ENCODE measurements around the gene THSD7A.
A peak's percentile ranks its signal among the peaks of the same experiment; 100 is the strongest.

Gene THSD7A

DNA sequence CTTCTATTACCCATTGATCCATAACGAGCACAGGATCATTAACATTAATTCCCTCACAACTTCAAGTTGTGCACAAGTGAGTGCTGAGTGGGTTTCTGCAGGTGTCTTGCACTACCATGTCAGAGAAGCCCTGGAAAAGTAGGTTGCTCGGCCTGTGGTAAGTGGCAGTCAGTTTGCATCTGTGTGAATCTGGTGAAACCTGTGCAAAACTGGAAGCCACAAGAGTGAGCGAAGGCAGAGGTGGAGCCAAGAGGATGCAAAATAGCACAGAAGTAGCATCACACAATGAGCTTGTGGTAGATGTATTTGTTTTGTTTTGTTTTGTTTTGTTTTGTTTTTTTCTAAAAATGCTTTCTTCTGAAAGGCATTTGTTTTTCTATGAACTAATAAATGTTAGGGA is 181.5 kb downstream of the THSD7A start:
- no peak overlapping the region for H3K4me3 ChIP-seq (ENCODE audit: low read depth, low read length)
- DNase-seq (ENCODE audit: low read depth), result peak; percentile 26
- TF ChIP-seq, protein P1, sequence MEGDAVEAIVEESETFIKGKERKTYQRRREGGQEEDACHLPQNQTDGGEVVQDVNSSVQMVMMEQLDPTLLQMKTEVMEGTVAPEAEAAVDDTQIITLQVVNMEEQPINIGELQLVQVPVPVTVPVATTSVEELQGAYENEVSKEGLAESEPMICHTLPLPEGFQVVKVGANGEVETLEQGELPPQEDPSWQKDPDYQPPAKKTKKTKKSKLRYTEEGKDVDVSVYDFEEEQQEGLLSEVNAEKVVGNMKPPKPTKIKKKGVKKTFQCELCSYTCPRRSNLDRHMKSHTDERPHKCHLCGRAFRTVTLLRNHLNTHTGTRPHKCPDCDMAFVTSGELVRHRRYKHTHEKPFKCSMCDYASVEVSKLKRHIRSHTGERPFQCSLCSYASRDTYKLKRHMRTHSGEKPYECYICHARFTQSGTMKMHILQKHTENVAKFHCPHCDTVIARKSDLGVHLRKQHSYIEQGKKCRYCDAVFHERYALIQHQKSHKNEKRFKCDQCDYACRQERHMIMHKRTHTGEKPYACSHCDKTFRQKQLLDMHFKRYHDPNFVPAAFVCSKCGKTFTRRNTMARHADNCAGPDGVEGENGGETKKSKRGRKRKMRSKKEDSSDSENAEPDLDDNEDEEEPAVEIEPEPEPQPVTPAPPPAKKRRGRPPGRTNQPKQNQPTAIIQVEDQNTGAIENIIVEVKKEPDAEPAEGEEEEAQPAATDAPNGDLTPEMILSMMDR (IDR thresholded peaks at IDR 0.05; ENCODE audit: insufficient read depth, low read depth, low read length, missing control alignments), result no peak

DNA sequence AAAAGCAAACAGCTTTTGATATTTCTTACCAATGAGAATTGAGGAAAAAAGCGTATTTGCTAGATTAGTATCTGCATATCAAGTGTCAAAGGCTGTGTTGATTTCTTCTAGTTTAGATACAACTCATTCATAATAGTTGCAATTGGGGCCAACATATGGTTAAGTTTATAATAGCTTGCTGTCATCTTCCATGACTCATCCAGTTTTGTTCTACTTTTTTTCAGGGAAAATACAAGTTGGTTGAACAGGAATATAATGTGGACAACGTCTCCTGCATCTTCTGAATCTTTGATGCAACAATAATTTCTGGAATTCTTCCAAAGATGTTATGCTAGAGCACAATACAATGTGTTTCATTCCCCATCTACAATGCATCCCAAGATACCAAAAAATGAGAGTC is 182.0 kb downstream of the THSD7A start:
- no peak overlapping the region for H3K4me3 ChIP-seq (ENCODE audit: low read depth, low read length)
- no peak for DNase-seq (ENCODE audit: low read depth)
- TF ChIP-seq, protein P1 (IDR thresholded peaks at IDR 0.05; ENCODE audit: insufficient read depth, low read depth, low read length, missing control alignments), result no peak

DNA sequence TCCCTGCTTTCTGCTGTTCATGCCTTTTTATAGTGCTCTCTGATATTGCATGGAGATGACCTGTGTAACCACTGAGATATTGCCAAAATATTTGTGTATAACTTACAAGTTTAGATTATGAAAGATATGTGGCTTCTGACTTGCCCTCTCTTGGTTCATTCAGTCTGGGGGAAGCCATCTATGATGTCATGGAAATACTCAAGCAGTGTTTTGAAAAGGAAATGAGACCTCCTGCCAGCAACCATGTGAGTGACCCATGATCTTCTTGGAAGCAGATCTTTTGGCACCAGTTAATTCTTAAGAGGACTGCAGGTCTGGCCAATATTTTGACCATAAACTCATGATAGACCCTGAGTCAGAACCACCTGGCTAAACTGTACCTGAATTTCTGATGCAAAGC is 183.0 kb downstream of the THSD7A start:
- no peak for DNase-seq (ENCODE audit: low read depth)
- H3K4me3 ChIP-seq (ENCODE audit: low read depth, low read length), result no peak overlapping the region
- TF ChIP-seq, protein P1 (IDR thresholded peaks at IDR 0.05; ENCODE audit: insufficient read depth, low read depth, low read length, missing control alignments), result no peak

DNA sequence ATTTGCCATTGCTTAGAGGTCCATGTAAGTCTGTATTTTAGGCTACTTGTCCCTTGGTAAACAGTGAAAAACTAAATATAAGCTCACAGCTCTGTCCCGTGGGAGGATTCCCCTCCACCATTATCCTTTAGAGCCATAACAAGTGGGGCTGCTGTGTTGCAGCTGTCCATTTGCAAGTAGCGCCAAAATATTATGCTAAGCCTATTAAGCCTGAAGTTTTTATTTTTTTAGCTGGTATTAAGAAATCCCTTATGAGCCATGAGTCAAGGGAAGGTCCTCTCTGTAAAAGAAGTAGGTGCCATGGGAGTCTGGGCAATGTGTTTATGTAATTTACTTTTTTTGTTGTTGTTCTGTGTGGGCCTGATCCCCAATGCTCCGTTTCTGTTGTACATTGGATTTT is 183.9 kb downstream of the THSD7A start:
- DNase-seq (ENCODE audit: low read depth), result no peak
- TF ChIP-seq, protein P1 (IDR thresholded peaks at IDR 0.05; ENCODE audit: insufficient read depth, low read depth, low read length, missing control alignments), result no peak
- no peak overlapping the region for H3K4me3 ChIP-seq (ENCODE audit: low read depth, low read length)

DNA sequence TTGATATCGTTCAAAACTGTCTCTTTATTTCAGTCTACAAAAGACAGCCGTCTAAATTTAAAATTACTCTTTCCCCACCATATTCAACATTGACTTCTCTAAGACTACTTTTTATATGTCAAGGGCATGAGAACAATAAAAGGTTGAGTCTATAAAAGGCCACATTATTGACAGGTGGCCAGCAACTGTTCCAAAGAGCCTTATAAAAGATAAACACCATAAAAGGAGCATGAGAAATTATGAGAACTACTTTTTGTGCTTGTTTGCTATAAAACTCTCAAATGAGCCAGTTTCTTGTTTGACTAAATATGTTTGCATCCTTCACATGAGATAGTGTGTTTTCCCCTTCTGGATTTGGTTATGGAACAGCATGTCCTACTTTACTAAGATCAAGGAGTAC is 189.2 kb downstream of the THSD7A start:
- no peak overlapping the region for H3K4me3 ChIP-seq (ENCODE audit: low read depth, low read length)
- DNase-seq (ENCODE audit: low read depth), result no peak
- TF ChIP-seq, protein P1 (IDR thresholded peaks at IDR 0.05; ENCODE audit: insufficient read depth, low read depth, low read length, missing control alignments), result no peak

DNA sequence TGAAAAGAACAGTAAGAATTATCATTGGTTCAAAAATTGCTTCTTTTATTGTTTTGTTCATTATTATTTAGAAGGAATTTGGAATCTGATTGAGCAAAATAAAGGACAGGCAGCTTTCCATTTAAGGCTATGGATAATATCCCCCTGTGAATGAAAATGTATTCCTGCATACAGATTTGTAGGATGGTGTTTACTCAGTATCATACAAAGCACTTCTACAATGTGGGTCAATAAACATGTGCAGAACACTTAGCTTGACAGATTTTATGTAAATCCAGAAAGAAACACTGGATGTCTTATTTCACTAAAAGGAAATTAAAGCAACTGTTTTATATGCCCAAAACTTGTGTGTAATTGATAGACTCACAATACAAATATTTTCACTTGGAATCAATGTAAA is 189.7 kb downstream of the THSD7A start:
- no peak overlapping the region for H3K4me3 ChIP-seq (ENCODE audit: low read depth, low read length)
- DNase-seq (ENCODE audit: low read depth), result no peak

More for the DNA sequence above, 189.7 kb downstream of the THSD7A start:
- TF ChIP-seq, protein P1 (IDR thresholded peaks at IDR 0.05; ENCODE audit: insufficient read depth, low read depth, low read length, missing control alignments), result no peak

Data from GM12865 (cell line).